ENCODE results near the gene OR6C68.

OR6C68 gene

GRCh38 chr12:55495490-55495889, 3.3 kb downstream of the OR6C68 start:
- Histone ChIP-seq H3F3A (ENCODE audit: control insufficient read depth, insufficient read depth) (no peaks in the 10 kb centered on the region), H3K9me3 (ENCODE audit: control insufficient read depth, insufficient read depth, low read length) (no peaks in the 10 kb centered on the region), H3K4me3 (ENCODE audit: low read length) (no peak overlapping the region), H3K4me2 (ENCODE audit: low read length) (no peak overlapping the region), H3K79me2 (ENCODE audit: control insufficient read depth, low read length) (no peaks in the 10 kb centered on the region), H4K20me1 (ENCODE audit: control insufficient read depth, insufficient read depth, low read depth, low read length) (no peaks in the 10 kb centered on the region), H3K27me3 (ENCODE audit: control insufficient read depth, low read length) (no peaks in the 10 kb centered on the region), H3K36me3 (ENCODE audit: control insufficient read depth, low read length) (no peaks in the 10 kb centered on the region), H3K9me2 (replicated peaks; ENCODE audit: control insufficient read depth, low read length) (no peaks in the 10 kb centered on the region), H3K27ac (ENCODE audit: low read depth, low read length) (no peak overlapping the region), H3K4me1 (ENCODE audit: control insufficient read depth, low read length) (no peaks in the 10 kb centered on the region)
- TF ChIP-seq EZH2phosphoT487 (IDR thresholded peaks at IDR 0.05; ENCODE audit: borderline replicate concordance, low read length) (no peak), CTCF (IDR thresholded peaks at IDR 0.05; ENCODE audit: low read depth, low read length, poor library complexity, severe bottlenecking) (no peak)

GRCh38 chr12:55499231-55499630, 7.1 kb downstream of the OR6C68 start:
- Histone ChIP-seq H3K36me3 (ENCODE audit: control insufficient read depth, low read length) (no peaks in the 10 kb centered on the region), H3K4me2 (ENCODE audit: low read length) (no peak overlapping the region), H4K20me1 (ENCODE audit: control insufficient read depth, insufficient read depth, low read depth, low read length) (no peaks in the 10 kb centered on the region), H3K79me2 (ENCODE audit: control insufficient read depth, low read length) (no peaks in the 10 kb centered on the region), H3K9me3 (ENCODE audit: control insufficient read depth, insufficient read depth, low read length) (no peaks in the 10 kb centered on the region), H3F3A (ENCODE audit: control insufficient read depth, insufficient read depth) (no peaks in the 10 kb centered on the region), H3K9me2 (replicated peaks; ENCODE audit: control insufficient read depth, low read length) (no peaks in the 10 kb centered on the region), H3K4me1 (ENCODE audit: control insufficient read depth, low read length) (no peaks in the 10 kb centered on the region; the same call in 1 of the 2 replicates), H3K27me3 (ENCODE audit: control insufficient read depth, low read length) (no peaks in the 10 kb centered on the region), H3K27ac (ENCODE audit: low read depth, low read length) (no peak overlapping the region), H3K4me3 (ENCODE audit: low read length) (no peak overlapping the region)
- TF ChIP-seq EZH2phosphoT487 (IDR thresholded peaks at IDR 0.05; ENCODE audit: borderline replicate concordance, low read length) = no peak
- no peak for TF ChIP-seq CTCF (IDR thresholded peaks at IDR 0.05; ENCODE audit: low read depth, low read length, poor library complexity, severe bottlenecking)

- Histone ChIP-seq H3F3A (ENCODE audit: control insufficient read depth, insufficient read depth) (no peaks in the 10 kb centered on the region), H3K27ac (ENCODE audit: low read depth, low read length) (no peak overlapping the region)
- no peak for TF ChIP-seq EZH2phosphoT487 (IDR thresholded peaks at IDR 0.05; ENCODE audit: borderline replicate concordance, low read length)
These were observed 7.7 kb downstream of the OR6C68 start for GRCh38 chr12:55499810-55500252.

GRCh38 chr12:55501601-55502000, 9.4 kb downstream of the OR6C68 start:
- no peaks in the 10 kb centered on the region for H3K27me3 ChIP-seq (ENCODE audit: control insufficient read depth, low read length)
- no peaks in the 10 kb centered on the region; the same call in 1 of the 2 replicates for H3K4me1 ChIP-seq (ENCODE audit: control insufficient read depth, low read length)
- no peaks in the 10 kb centered on the region for H3K79me2 ChIP-seq (ENCODE audit: control insufficient read depth, low read length)
- TF ChIP-seq EZH2phosphoT487 (IDR thresholded peaks at IDR 0.05; ENCODE audit: borderline replicate concordance, low read length) (no peak), CTCF (IDR thresholded peaks at IDR 0.05; ENCODE audit: low read depth, low read length, poor library complexity, severe bottlenecking) (no peak)
- no peaks in the 10 kb centered on the region for H3K9me2 ChIP-seq (replicated peaks; ENCODE audit: control insufficient read depth, low read length)
- H3F3A ChIP-seq (ENCODE audit: control insufficient read depth, insufficient read depth) = no peaks in the 10 kb centered on the region
- H3K4me3 ChIP-seq (ENCODE audit: low read length) = no peak overlapping the region
- H4K20me1 ChIP-seq (ENCODE audit: control insufficient read depth, insufficient read depth, low read depth, low read length) = no peaks in the 10 kb centered on the region
- no peaks in the 10 kb centered on the region for H3K9me3 ChIP-seq (ENCODE audit: control insufficient read depth, insufficient read depth, low read length)
- H3K27ac ChIP-seq (ENCODE audit: low read depth, low read length) = no peak overlapping the region
- H3K4me2 ChIP-seq (ENCODE audit: low read length) = no peak overlapping the region
- H3K36me3 ChIP-seq (ENCODE audit: control insufficient read depth, low read length) = no peaks in the 10 kb centered on the region

More at GRCh38 chr12:55499810-55500252, 7.7 kb downstream of the OR6C68 start:
- no peaks in the 10 kb centered on the region for H3K36me3 ChIP-seq (ENCODE audit: control insufficient read depth, low read length)
- H3K4me2 ChIP-seq (ENCODE audit: low read length) = no peak overlapping the region
- H3K79me2 ChIP-seq (ENCODE audit: control insufficient read depth, low read length) = no peaks in the 10 kb centered on the region
- H4K20me1 ChIP-seq (ENCODE audit: control insufficient read depth, insufficient read depth, low read depth, low read length) = no peaks in the 10 kb centered on the region
- H3K4me3 ChIP-seq (ENCODE audit: low read length) = no peak overlapping the region
- no peaks in the 10 kb centered on the region for H3K9me2 ChIP-seq (replicated peaks; ENCODE audit: control insufficient read depth, low read length)
- H3K4me1 ChIP-seq (ENCODE audit: control insufficient read depth, low read length) = no peaks in the 10 kb centered on the region; the same call in 1 of the 2 replicates
- H3K27me3 ChIP-seq (ENCODE audit: control insufficient read depth, low read length) = no peaks in the 10 kb centered on the region
- H3K9me3 ChIP-seq (ENCODE audit: control insufficient read depth, insufficient read depth, low read length) = no peaks in the 10 kb centered on the region
